Measurements from ENCODE around the gene ADGRG1.

Gene ADGRG1

DNA sequence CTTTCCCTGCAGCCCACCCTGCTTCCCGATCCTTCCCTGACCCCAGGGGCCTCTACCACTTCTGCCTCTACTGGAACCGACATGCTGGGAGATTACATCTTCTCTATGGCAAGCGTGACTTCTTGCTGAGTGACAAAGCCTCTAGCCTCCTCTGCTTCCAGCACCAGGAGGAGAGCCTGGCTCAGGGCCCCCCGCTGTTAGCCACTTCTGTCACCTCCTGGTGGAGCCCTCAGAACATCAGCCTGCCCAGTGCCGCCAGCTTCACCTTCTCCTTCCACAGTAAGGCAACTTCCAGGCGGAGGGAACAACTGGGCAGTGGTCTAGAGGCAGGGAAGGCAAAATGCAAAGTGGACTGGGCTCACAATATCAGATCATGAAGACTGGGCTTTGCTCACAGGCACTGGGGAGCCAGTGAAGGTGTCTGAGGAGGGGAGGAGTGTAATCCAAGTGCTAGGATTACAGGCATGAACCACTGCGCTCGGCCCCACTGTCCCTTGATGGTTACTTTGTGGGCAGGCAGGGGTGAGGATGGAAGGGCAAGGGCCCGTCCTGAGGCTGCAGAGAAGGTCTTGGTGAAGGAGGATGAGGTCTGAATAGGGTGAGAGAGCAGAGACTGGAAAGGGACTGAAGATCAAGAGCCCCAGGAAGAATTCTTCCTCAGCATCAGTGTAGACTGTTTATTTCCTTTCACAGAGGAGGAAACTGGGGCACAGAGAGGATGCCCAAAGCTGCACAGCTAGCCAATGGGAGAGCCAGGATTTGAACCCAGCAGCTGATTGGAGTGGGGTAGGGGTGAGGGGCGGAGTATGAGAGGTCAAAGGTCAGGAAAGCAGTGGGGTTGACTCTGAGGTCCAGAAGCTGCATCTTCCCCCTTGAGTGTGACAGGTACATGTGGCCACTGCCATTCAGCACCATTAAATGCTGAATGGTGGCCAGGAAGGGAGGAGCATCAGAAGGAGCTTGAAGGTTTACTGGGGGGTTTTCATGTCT, 23.2 kb downstream of the ADGRG1 start:
- H3K4me3 ChIP-seq (ENCODE audit: low read depth, low read length) = no peak overlapping the region
- peak; percentile 24 for DNase-seq (ENCODE audit: low read depth)
- TF ChIP-seq CTCF (IDR thresholded peaks at IDR 0.05; ENCODE audit: insufficient read depth, low read depth, low read length, missing control alignments) = no peak

DNA sequence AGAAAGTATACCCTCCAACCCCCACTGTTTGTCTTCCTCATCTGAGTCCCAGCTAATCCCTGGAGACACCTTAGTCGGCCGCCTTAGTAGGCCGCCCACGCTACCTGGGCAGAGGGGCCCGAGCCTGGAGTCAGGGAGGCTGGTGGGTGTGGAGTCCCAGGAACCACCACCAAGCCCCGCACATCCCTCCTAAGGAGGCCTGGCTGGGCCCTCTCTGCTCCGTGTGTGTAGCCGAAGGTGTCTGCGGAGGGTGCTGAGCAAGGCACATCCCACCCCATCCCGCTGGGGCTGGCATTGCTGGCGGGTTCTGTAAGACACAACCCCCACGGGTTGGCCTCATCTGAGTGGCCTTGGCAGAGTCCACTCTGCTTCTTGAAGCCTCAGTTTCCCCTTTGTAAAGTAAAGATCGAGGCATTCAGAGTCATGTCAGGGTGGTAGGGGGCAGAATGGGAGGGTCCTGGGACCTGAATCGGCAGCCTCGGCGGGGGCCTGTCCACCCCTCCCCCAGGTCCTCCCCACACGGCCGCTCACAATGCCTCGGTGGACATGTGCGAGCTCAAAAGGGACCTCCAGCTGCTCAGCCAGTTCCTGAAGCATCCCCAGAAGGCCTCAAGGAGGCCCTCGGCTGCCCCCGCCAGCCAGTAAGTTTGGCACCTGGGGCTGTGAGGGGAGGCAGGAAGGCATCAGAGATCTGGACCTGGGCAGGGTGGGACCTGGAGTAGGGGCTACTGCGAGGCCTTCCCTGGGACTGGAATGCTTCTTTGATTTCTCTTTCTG, 24.5 kb downstream of the ADGRG1 start:
- no peak overlapping the region for H3K4me3 ChIP-seq (ENCODE audit: low read depth, low read length)
- TF ChIP-seq CTCF (IDR thresholded peaks at IDR 0.05; ENCODE audit: insufficient read depth, low read depth, low read length, missing control alignments) = no peak
- DNase-seq (ENCODE audit: low read depth) = no peak

- no peak overlapping the region for H3K4me3 ChIP-seq (ENCODE audit: low read depth, low read length)
- DNase-seq (ENCODE audit: low read depth) = no peak
- no peak for TF ChIP-seq CTCF (IDR thresholded peaks at IDR 0.05; ENCODE audit: insufficient read depth, low read depth, low read length, missing control alignments)
Measured at GRCh38 chr16:57653936-57654335, 25.5 kb downstream of the ADGRG1 start.

DNA sequence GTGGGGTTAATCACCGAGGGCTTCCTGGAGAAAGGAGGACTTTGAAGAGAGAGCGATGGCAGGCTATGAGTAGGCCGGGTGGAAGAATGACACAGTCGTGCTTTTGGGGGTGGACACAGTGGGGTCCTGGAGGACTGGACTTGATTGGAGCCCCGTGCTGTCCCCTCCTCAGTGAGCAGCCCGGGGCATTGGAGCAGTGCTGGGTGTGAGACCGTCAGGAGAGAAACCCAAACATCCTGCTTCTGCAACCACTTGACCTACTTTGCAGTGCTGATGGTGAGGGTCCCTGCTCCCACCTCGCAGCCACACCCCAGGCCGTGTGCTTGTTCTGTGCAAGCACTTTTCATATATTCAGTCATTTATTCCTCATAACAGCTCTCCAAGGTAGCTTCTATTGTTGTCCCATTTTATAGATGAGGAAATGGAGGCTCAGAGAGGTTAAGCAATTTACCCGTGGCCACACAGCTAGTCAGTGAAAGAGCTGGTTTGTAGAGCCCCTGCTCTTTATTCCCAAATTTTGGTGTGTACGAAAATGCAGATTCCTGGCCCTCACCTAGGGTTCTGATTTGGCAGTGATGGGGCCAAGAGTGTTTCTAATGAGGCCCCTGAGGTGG, 28.0 kb downstream of the ADGRG1 start:
- DNase-seq (ENCODE audit: low read depth) = no peak
- no peak for TF ChIP-seq CTCF (IDR thresholded peaks at IDR 0.05; ENCODE audit: insufficient read depth, low read depth, low read length, missing control alignments)
- H3K4me3 ChIP-seq (ENCODE audit: low read depth, low read length) = no peak overlapping the region

DNA sequence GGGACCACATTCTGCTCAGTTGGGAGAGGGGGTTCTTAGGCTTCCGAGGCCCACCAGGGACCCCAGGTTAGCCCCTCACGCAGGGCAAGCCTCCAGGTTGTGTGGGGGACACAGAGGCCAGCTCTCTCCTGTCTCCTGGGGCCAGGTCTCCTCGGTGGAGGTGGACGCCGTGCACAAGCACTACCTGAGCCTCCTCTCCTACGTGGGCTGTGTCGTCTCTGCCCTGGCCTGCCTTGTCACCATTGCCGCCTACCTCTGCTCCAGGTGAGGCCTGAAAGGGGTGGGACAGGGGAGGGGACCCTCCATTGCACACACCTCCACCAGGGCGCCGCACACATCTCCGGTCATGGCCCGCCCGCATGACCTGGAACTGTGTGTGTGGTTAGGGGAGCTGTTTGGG, 28.8 kb downstream of the ADGRG1 start:
- no peak overlapping the region for H3K4me3 ChIP-seq (ENCODE audit: low read depth, low read length)
- DNase-seq (ENCODE audit: low read depth) = no peak
- no peak for TF ChIP-seq CTCF (IDR thresholded peaks at IDR 0.05; ENCODE audit: insufficient read depth, low read depth, low read length, missing control alignments)

DNA sequence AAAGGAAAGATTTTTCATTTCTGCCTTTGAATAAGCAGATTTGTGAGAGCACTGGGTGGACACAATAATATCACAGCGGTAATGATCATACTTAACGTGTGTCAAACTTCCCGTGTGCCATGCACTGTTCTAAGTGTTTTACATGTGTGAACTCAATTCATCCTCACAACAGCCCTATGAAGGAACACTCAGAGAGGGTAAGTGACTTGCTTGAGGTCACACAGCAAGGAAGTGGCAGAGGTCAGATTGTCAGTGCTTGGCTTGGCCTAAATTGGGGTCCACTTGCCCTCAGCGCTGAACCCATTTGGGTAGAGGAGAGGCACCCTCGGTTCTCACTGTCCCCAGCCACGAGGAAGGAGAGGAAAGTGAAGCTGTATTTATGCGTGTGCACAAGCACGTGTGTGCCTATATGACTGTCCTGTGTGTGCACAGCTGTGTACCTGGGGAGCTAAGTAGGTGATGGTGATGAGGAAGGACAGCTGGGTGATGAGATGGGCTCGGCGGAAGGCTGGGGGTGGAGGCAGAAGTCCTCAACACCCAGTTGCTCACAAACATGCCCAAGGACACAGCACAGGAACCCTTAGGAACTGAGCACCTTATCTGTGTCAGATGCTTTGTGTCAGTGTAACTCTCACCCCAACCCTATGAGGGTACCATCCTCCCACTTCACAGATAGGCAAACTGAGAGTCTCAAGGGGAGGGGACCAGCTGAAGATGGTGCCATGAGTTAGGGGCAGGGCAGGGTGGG, 29.9 kb downstream of the ADGRG1 start:
- no peak for DNase-seq (ENCODE audit: low read depth)
- no peak for TF ChIP-seq CTCF (IDR thresholded peaks at IDR 0.05; ENCODE audit: insufficient read depth, low read depth, low read length, missing control alignments)
- H3K4me3 ChIP-seq (ENCODE audit: low read depth, low read length) = no peak overlapping the region
